ENCODE measurements around the gene BCL7A.
A peak's percentile ranks its signal among the peaks of the same experiment; 100 is the strongest.

Gene BCL7A

DNA sequence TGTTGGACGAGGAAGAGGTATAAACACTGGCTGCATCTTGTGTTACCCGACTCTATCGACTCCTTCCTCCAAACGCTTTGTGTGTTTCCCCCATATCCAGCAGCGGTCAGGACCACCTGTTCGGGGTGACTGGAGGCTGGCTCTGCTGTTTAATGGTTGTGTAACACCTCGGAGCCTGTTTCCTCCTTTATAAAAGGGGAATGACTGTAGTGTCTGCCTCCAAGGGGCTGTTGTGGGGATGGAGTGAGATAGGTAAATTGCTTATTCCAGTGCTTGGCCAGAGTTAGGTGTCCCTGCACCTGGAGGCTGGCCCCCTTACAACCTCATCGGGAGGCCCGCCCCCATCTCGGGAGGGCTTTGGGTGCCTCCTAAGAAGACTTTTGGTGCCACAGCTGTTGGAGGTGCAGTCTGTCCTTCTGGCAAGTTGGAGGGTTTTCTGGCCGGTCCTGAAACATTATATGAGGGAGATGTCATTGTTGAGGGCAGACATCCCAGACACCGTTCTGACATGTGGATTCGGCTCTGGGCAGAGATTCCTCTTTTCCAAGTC, 57.9 kb downstream of the BCL7A start:
- no peak for DNase-seq

- DNase-seq: no peak
These were observed 58.7 kb downstream of the BCL7A start for GRCh38 chr12:122080149-122081082.

- no peak for DNase-seq
These were observed 59.5 kb downstream of the BCL7A start for GRCh38 chr12:122081083-122081696.

- DNase-seq: no peak
These were observed 60.1 kb downstream of the BCL7A start for GRCh38 chr12:122081697-122082221.

GRCh38 chr12:122082621-122083356, 61.1 kb downstream of the BCL7A start:
- DNase-seq: no peak

- no peak for DNase-seq
These were observed 63.2 kb downstream of the BCL7A start for GRCh38 chr12:122084857-122085405.

DNA sequence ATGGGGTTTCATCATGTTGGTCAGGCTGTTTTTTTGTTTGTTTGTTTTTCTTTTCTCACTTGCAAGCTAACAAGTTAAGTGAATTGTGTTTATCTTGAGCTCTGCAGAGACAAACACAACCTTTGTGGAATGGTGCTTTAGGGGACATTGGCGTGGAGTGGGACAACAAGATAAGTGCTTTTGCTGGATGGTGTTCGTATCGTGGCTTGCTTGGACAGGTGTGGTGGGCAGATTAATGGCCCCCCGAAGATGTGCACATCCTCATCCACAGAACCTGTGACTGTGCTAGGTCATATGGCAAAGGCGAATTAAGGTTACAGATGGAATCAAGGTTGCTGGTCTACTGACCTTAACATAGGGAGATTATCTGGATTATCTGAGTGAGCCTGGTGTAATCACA, 63.9 kb downstream of the BCL7A start:
- no peak for DNase-seq

- no peak for DNase-seq
These were observed 64.4 kb downstream of the BCL7A start for GRCh38 chr12:122086116-122086515.

DNA sequence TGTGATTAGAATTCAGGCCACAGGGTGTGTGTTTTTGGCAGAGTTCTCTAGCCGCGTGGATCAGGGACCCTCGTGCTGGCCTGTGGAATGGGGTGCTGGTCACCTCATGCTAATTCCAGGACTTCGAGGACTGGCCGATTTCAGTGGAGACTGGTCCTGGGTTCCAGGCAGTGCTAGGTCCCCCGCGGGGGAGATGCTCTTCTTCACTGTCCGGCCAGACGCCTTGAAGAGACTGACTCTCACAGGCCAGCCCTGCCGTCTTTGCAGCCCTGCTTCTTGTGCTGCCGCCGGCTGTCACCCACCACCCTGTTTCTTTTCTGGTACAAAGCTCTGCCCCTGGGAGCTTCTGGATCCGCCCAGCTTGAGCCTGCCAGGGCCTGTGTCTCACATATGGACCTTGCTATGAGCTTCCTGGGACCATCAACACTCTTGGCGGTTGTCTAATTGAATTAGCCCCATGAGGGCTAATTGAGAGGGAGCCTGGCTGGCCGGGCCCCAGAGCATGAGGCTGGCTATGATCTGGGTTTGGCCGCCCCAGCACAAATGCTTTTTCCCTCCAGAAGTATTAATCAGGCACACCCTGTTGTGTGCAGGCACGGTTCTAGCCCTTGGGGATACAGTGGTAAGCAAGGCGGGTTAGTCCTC, 65.1 kb downstream of the BCL7A start:
- DNase-seq: no peak

GRCh38 chr12:122087431-122088178, 65.9 kb downstream of the BCL7A start:
- no peak for DNase-seq

GRCh38 chr12:122088179-122088810, 66.6 kb downstream of the BCL7A start:
- DNase-seq: no peak

GRCh38 chr12:122089077-122089476, 67.4 kb downstream of the BCL7A start:
- DNase-seq: peak; percentile 42

DNA sequence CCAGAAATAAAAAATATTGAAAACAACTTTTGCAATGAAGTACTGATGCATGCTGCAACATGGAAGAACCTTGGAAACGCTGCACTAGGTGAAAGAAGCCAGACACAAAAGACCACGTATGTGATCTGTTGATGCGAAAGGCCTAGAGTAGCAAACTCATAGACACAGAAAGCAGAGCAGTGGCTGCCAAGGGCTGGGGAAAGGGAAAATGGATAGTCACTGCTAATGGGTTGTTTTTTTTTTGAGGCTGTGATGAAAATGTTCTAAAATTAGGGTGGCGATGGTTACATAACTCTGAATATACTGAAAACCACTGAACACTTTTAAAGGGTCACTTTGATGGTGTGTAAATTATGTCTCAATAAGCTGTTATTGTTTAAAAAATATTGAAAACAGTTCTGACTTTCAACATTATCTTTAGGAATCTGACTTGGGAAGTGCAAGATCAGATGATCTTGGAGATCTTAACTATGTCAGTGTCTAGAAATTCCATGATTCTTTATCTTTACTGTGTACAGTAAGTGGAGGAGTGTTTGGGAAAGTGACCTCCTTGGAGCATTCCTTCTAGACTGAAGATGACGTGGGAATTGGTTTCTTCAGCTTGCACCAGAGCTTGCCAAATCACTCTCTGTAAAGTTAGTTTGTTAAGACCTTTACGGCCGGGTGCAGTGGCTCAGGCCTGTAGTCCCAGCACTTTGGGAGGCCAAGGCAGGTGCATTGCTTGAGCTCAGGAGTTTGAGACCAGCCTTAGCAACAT, 69.3 kb downstream of the BCL7A start:
- DNase-seq: no peak

- DNase-seq: no peak
These were observed 71.6 kb downstream of the BCL7A start for GRCh38 chr12:122093098-122093883.

- no peak for DNase-seq
These were observed 72.6 kb downstream of the BCL7A start for GRCh38 chr12:122094137-122094734.

DNA sequence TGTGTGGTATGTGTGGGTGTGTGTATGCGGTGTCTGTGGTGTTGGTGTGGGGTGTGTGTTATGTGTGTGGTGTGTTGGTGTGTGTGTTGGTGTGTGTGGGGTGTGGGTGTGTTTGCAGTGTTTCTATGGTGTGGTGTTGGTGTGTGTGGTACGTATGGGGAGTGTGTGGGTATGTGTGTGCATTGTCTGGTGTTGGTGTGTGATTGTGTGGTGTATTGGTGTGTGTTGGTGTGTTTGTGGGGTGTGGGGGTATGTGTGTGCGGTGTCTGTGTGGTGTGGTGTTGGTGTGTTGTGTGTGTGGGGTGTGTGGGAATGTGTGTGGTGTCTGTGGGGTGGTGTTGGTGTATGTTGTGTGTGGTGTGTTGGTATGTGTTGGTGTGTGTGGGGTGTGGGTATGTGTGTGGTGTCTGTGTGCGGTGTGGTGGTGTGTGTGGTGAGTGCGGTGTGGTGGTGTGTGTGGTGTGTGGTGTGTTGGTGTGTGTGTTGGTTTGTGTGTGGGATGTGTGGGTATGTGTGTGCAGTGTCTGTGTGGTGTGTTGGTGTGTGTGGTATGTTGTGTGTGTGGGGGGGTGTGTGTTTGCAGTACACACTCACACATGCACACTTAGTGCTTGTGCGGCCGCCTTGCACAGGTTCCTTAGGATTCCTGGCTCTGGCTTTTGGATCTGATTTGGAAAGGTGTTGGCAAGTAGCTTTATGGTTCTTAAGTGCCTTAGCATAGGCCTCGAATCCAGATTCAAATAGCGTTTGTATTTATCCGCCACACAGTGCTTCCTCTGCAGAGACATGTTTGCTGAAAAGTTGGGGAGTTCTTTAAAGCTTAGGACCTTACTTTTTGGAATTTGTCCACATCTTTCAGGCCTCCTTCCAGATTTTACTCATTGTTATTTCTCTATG, 73.3 kb downstream of the BCL7A start:
- DNase-seq: peak; percentile 43

GRCh38 chr12:122096014-122096413, 74.3 kb downstream of the BCL7A start:
- no peak for DNase-seq

All from NCI-H345 (cell line).